Left ventricle myocardium inferior (tissue), 1 donor: ENCODE data around the gene YEATS4. TPM values are rescaled to one million over a fixed set of nuclear protein-coding genes. Genes with fewer than 3 reads are reported as not detected.

Experiments used
- DNase-seq: peaks from one replicate; pipeline ENCODE4 v3.0.0-alpha.2; 2020
- H3K27ac ChIP-seq: fragments of 200-600 bp; replicated peaks from 2 replicates; pipeline ENCODE4 v1.8.0; 2021
- H3K27me3 ChIP-seq: fragments of 200-600 bp; 2 replicates; pipeline ENCODE4 v1.8.0; 2021; ENCODE audit warnings: low read depth
- H3K36me3 ChIP-seq: fragments of 200-600 bp; 2 replicates; pipeline ENCODE4 v1.8.0; 2021
- H3K4me1 ChIP-seq: fragments of 200-600 bp; 2 replicates; pipeline ENCODE4 v1.8.0; 2021
- H3K4me3 ChIP-seq: fragments of 200-600 bp; 2 replicates; pipeline ENCODE4 v1.8.0; 2021; ENCODE audit warnings: mild to moderate bottlenecking, moderate library complexity
- H3K9me3 ChIP-seq: fragments of 200-600 bp; replicated peaks from 2 replicates; pipeline ENCODE4 v1.8.0; 2021
- intact Hi-C: fragments of 100-400 bp; cut with micrococcal nuclease; formaldehyde crosslinking; loops from one replicate; pipeline ENCODE4 v1.11.0; 2022
- total RNA-seq: library from RNA; stranded (reverse); fragmentation: NEBNext Ultra II Directional; extraction: Animal tissue kit (Norgen Biotek cat#: 25700); gene quantifications from one replicate; pipeline ENCODE4 v1.2.1, GENCODE V29; 2021
- TF ChIP-seq, protein P1 (sequence below): fragments of 200-600 bp; IDR thresholded peaks from 2 replicates; pipeline ENCODE4 v1.8.0; 2021; ENCODE audit warnings: antibody characterized with exemption, mild to moderate bottlenecking, borderline replicate concordance
- donor health status: DM: no; HTN: yes; CAD: no; lungs with severe emphysema.

YEATS4 gene
- total RNA-seq, 1 donor from 2014 or later, result 12.8 TPM

- peaks cover 3% of the 10 kb centered on the region for H3K4me1 ChIP-seq
- H3K27me3 ChIP-seq, result no peaks in the 10 kb centered on the region
- DNase-seq, result no peak
- TF ChIP-seq, protein P1, sequence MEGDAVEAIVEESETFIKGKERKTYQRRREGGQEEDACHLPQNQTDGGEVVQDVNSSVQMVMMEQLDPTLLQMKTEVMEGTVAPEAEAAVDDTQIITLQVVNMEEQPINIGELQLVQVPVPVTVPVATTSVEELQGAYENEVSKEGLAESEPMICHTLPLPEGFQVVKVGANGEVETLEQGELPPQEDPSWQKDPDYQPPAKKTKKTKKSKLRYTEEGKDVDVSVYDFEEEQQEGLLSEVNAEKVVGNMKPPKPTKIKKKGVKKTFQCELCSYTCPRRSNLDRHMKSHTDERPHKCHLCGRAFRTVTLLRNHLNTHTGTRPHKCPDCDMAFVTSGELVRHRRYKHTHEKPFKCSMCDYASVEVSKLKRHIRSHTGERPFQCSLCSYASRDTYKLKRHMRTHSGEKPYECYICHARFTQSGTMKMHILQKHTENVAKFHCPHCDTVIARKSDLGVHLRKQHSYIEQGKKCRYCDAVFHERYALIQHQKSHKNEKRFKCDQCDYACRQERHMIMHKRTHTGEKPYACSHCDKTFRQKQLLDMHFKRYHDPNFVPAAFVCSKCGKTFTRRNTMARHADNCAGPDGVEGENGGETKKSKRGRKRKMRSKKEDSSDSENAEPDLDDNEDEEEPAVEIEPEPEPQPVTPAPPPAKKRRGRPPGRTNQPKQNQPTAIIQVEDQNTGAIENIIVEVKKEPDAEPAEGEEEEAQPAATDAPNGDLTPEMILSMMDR, result no peak
- H3K4me3 ChIP-seq, result no peak overlapping the region
- intact Hi-C loops, result no loop called here
- no peak overlapping the region for H3K27ac ChIP-seq
- H3K9me3 ChIP-seq, result no peaks in the 10 kb centered on the region
- H3K36me3 ChIP-seq, result no peaks in the 10 kb centered on the region
Observed at GRCh38 chr12:69425417-69425816, 65.9 kb downstream of the YEATS4 start.

DNA sequence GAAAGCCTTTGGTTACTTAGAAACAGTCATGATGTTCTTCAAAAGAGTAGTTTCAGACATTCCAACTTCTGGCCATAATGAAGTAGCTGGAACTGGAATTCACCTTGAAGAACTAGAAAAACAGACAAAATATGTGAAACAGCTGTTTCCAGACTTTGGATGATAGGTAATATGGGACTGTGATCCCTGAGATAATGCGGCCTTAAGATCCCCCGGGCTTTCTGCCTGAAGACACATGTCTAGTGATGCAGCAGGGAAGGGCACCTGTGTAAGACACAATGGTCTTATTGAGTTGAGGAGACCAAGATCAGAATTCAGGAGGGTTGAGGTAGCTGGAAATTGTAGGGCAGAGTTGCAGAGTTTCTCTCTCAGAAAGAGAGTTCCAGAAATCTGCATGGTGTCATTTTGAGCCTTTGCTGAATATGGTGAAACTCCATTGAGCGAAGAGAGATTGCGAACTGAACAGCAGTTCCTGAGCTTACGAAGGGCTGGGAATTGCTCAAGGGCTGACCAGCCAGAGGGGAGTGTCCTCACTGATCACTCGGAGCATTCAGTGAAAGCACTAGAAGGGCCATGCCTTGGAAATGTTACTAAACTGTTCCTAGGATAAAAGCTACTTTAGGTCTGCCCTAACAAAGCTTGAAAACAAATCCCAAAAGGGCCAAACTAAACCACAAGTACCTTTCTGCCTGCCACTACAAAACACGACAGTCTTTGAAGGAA is 69.0 kb downstream of the YEATS4 start:
- TF ChIP-seq, protein P1, result no peak
- Histone ChIP-seq H3K27ac (no peak overlapping the region), H3K36me3 (no peaks in the 10 kb centered on the region), H3K27me3 (no peaks in the 10 kb centered on the region), H3K9me3 (no peaks in the 10 kb centered on the region), H3K4me1 (peaks cover 21% of the 10 kb centered on the region), H3K4me3 (no peak overlapping the region)
- intact Hi-C loops, result no loop called here
- no peak for DNase-seq

DNA sequence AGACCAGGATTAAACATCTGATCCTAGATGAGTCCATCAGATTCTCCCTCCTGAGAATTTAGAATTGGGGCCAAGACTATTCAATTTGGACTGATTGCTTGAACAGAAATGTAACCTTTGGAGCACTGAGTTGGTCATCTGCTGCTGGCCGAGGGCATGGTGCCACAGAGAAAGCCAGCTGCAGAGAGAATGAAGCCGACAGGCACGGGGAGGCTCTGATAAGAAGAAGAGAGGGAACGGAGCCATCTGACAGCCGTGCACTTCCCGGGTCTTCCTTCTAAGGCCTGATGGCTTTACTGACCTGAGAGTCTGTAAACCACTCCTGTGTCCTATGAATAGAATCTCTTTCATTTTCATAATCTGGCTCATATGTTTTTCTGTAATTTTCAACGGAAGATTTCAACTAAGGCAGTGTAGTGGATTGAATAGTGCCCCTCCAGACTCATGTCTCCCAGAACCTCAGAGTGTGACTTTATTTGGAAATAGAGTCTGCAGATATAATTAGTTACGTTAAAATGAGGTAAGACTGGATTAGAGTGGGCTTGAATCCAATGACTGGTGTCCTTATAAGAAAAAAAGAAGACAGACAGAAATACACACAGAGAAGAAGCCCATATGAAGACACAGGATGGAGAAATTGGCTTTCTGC is 71.5 kb downstream of the YEATS4 start:
- H3K4me3 ChIP-seq, result peak overlapping the region; percentile 31
- TF ChIP-seq, protein P1, result no peak
- DNase-seq, result peak; percentile 40
- no peaks in the 10 kb centered on the region for H3K9me3 ChIP-seq
- no peaks in the 10 kb centered on the region for H3K27me3 ChIP-seq
- H3K27ac ChIP-seq, result peak overlapping the region; percentile 80
- intact Hi-C loops, result no loop called here
- H3K36me3 ChIP-seq, result no peaks in the 10 kb centered on the region
- peaks cover 21% of the 10 kb centered on the region for H3K4me1 ChIP-seq

- intact Hi-C loops, result no loop called here
- DNase-seq, result no peak
- Histone ChIP-seq H3K9me3 (no peaks in the 10 kb centered on the region), H3K36me3 (no peaks in the 10 kb centered on the region), H3K27me3 (no peaks in the 10 kb centered on the region), H3K4me3 (peak overlapping the region; percentile 31), H3K27ac (peak overlapping the region; percentile 80), H3K4me1 (peaks cover 21% of the 10 kb centered on the region)
- TF ChIP-seq, protein P1, result no peak
Observed at GRCh38 chr12:69431591-69432222, 72.2 kb downstream of the YEATS4 start.

DNA sequence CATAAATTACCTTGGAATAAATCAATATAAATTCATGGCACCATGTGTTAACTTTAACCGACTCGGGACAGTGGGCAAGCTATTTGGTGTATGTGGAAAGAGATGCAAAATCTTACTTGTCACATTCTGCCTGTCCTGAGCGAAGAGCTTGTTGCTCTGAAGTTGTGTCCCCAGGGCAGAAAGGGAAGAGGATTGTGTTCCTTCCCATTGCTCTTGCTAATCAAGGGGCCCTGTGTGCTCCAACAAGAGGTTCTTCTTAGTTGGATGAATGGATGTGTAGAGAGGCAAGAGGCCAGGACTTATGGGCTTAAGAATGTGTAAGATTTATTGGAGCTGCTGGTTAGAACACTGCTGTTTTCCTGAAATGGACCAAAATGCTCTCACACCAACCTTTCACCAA is 74.1 kb downstream of the YEATS4 start:
- no peaks in the 10 kb centered on the region for H3K36me3 ChIP-seq
- no peaks in the 10 kb centered on the region for H3K9me3 ChIP-seq
- H3K4me3 ChIP-seq, result no peak overlapping the region
- TF ChIP-seq, protein P1, result no peak
- intact Hi-C loops, result no loop called here
- no peaks in the 10 kb centered on the region for H3K27me3 ChIP-seq
- H3K27ac ChIP-seq, result no peak overlapping the region
- peaks cover 21% of the 10 kb centered on the region for H3K4me1 ChIP-seq
- DNase-seq, result no peak
